H9 (cell line): ENCODE results near the gene GPR155. TPM values are rescaled to one million over a fixed set of nuclear protein-coding genes. Genes with fewer than 3 reads are reported as not detected.

Experiments
- DNase-seq: peaks from one replicate; pipeline ENCODE4 v3.0.0-alpha.2; 2017
- H2AFZ ChIP-seq: one replicate; pipeline ENCODE4 v1.6.1; 2013; ENCODE audit warnings: mild to moderate bottlenecking, low read length, control low read depth, moderate library complexity
- H2AK5ac ChIP-seq: 2 replicates; pipeline ENCODE4 v1.6.1; 2013; ENCODE audit warnings: low read length, control low read depth, mixed read lengths; ENCODE audit not compliant: insufficient read length
- H2BK120ac ChIP-seq: one replicate; pipeline ENCODE4 v1.6.1; 2013; ENCODE audit warnings: low read depth, mild to moderate bottlenecking, low read length, control low read depth, inconsistent platforms; ENCODE audit not compliant: poor library complexity, severe bottlenecking
- H2BK12ac ChIP-seq: 2 replicates; pipeline ENCODE4 v1.6.1; 2013; ENCODE audit warnings: low read length, control low read depth, mixed read lengths, low read depth; ENCODE audit not compliant: insufficient read length
- H2BK15ac ChIP-seq: 2 replicates; pipeline ENCODE4 v1.6.1; 2013; ENCODE audit warnings: low read depth, low read length, control low read depth
- H2BK20ac ChIP-seq: one replicate; pipeline ENCODE4 v1.6.1; 2013; ENCODE audit warnings: low read depth, mild to moderate bottlenecking, low read length, control low read depth, inconsistent platforms; ENCODE audit not compliant: poor library complexity, severe bottlenecking
- H2BK5ac ChIP-seq: 2 replicates; pipeline ENCODE4 v1.6.1; 2013; ENCODE audit warnings: low read length, control low read depth, mixed read lengths; ENCODE audit not compliant: insufficient read length
- H3K14ac ChIP-seq: 2 replicates; pipeline ENCODE4 v1.6.1; 2013; ENCODE audit warnings: low read length, control low read depth; ENCODE audit not compliant: insufficient read depth
- H3K18ac ChIP-seq: 2 replicates; pipeline ENCODE4 v1.6.1; 2013; ENCODE audit warnings: low read depth, mild to moderate bottlenecking, mixed read lengths, low read length, control low read depth; ENCODE audit not compliant: insufficient read length
- H3K23ac ChIP-seq: 2 replicates; pipeline ENCODE4 v1.6.1; 2013; ENCODE audit warnings: low read length, control low read depth, mixed read lengths, low read depth; ENCODE audit not compliant: insufficient read length
- H3K23me2 ChIP-seq: 2 replicates; pipeline ENCODE4 v1.6.1; 2013; ENCODE audit warnings: low read depth, mild to moderate bottlenecking, mixed read lengths, low read length, control low read depth; ENCODE audit not compliant: insufficient read length, poor library complexity, severe bottlenecking
- H3K27ac ChIP-seq: 2 replicates; pipeline ENCODE4 v1.5.1; 2013; ENCODE audit warnings: low read length, control low read depth, mixed read lengths, low read depth; ENCODE audit not compliant: insufficient read length
- H3K27me3 ChIP-seq: 2 replicates; pipeline ENCODE4 v1.6.1; 2013; ENCODE audit warnings: low read length, control low read depth, inconsistent platforms; ENCODE audit not compliant: insufficient read depth
- H3K4ac ChIP-seq: 2 replicates; pipeline ENCODE4 v1.6.1; 2013; ENCODE audit warnings: low read depth, mild to moderate bottlenecking, control low read depth, inconsistent platforms, low read length, moderate library complexity
- H3K4me1 ChIP-seq: 2 replicates; pipeline ENCODE4 v1.6.1; 2013; ENCODE audit warnings: low read length, control low read depth, inconsistent platforms; ENCODE audit not compliant: insufficient read depth
- H3K4me2 ChIP-seq: 2 replicates; pipeline ENCODE4 v1.6.1; 2013; ENCODE audit warnings: low read length, control low read depth, mixed read lengths; ENCODE audit not compliant: insufficient read length, insufficient read depth
- H3K56ac ChIP-seq: 2 replicates; pipeline ENCODE4 v1.6.1; 2013; ENCODE audit warnings: low read depth, mild to moderate bottlenecking, mixed read lengths, low read length, control low read depth; ENCODE audit not compliant: insufficient read length
- H3K79me1 ChIP-seq: 2 replicates; pipeline ENCODE4 v1.6.1; 2013; ENCODE audit warnings: low read depth, mild to moderate bottlenecking, moderate library complexity, low read length, control low read depth, inconsistent platforms; ENCODE audit not compliant: insufficient read depth, poor library complexity, severe bottlenecking
- H3K79me2 ChIP-seq: 2 replicates; pipeline ENCODE4 v1.6.1; 2013; ENCODE audit warnings: low read length, control low read depth, inconsistent platforms; ENCODE audit not compliant: insufficient read depth
- H3K9ac ChIP-seq: 2 replicates; pipeline ENCODE4 v1.6.1; 2013; ENCODE audit warnings: low read length, control low read depth, mixed read lengths; ENCODE audit not compliant: insufficient read length; ENCODE audit errors: extremely low read depth
- H3K9me3 ChIP-seq: one replicate; pipeline ENCODE4 v1.6.1; 2013; ENCODE audit warnings: low read depth, low read length, inconsistent platforms; ENCODE audit not compliant: control insufficient read depth
- H3T11ph ChIP-seq: one replicate; pipeline ENCODE4 v1.6.1; 2013; ENCODE audit warnings: mild to moderate bottlenecking, low read length, control low read depth, inconsistent platforms
- H4K20me1 ChIP-seq: one replicate; pipeline ENCODE4 v1.6.1; 2013; ENCODE audit not compliant: control insufficient read depth, insufficient read length, insufficient read depth
- H4K5ac ChIP-seq: 2 replicates; pipeline ENCODE4 v1.6.1; 2013; ENCODE audit warnings: low read depth, mild to moderate bottlenecking, mixed read lengths, low read length, control low read depth; ENCODE audit not compliant: insufficient read length
- H4K8ac ChIP-seq: replicated peaks from 2 replicates; pipeline ENCODE4 v1.6.1; 2013; ENCODE audit warnings: low read length, control low read depth, mixed read lengths, low read depth; ENCODE audit not compliant: insufficient read length
- H4K91ac ChIP-seq: 2 replicates; pipeline ENCODE4 v1.6.1; 2013; ENCODE audit warnings: low read depth, mild to moderate bottlenecking, moderate library complexity, mixed read lengths, low read length, control low read depth; ENCODE audit not compliant: insufficient read length
- H3K27ac Mint-ChIP-seq, 3 experiments: 2 replicates in 2 of 3; 3 replicates in 1 of 3; pipeline ENCODE4 v1.8.0; 2020 to 2021; ENCODE audit warnings: mixed read lengths in 3 of 3, mild to moderate bottlenecking in 1 of 3, moderate library complexity in 1 of 3
- H3K27me3 Mint-ChIP-seq: 2 replicates; pipeline ENCODE4 v1.8.0; 2021; ENCODE audit warnings: low read depth, mild to moderate bottlenecking, moderate library complexity, mixed read lengths
- H3K36me3 Mint-ChIP-seq, 3 experiments: 2 replicates in 2 of 3; 3 replicates in 1 of 3; pipeline ENCODE4 v1.8.0; 2020 to 2021; ENCODE audit warnings: low read depth in 3 of 3, mixed read lengths in 3 of 3; ENCODE audit not compliant: insufficient read depth in 1 of 3
- H3K4me1 Mint-ChIP-seq, 2 experiments: 2 replicates each; pipeline ENCODE4 v1.8.0; 2020; ENCODE audit warnings: mixed read lengths in 2 of 2
- H3K4me3 Mint-ChIP-seq, 2 experiments: 2 replicates in 1 of 2; 3 replicates in 1 of 2; pipeline ENCODE4 v1.8.0; 2020 to 2021; ENCODE audit warnings: mild to moderate bottlenecking in 2 of 2, mixed read lengths in 2 of 2, moderate library complexity in 1 of 2
- H3K9me3 Mint-ChIP-seq, 2 experiments: 2 replicates in 1 of 2; 3 replicates in 1 of 2; pipeline ENCODE4 v1.8.0; 2020; ENCODE audit warnings: mild to moderate bottlenecking in 2 of 2, mixed read lengths in 2 of 2, moderate library complexity in 1 of 2
- CTCF ChIP-seq: fragments of 200-600 bp; sonication (generic); conservative IDR thresholded peaks from 3 replicates; pipeline ENCODE4 v1.8.0; 2021; ENCODE audit warnings: antibody characterized with exemption, mild to moderate bottlenecking
- WGBS: extraction: QIAGEN DNeasy Blood & Tissue Kit; methylation state at CpG from one replicate; pipeline ENCODE4 v1.1.7; 2013; ENCODE audit warnings: missing lambda C conversion rate, low lambda C conversion rate, mixed read lengths; ENCODE audit not compliant: insufficient read length; ENCODE audit errors: extremely low coverage; 5-methylcytosine and 5-hydroxymethylcytosine counted together
- total RNA-seq: library from RNA; stranded (reverse); gene quantifications from 2 replicates; pipeline ENCODE4 v1.2.1, GENCODE V29; 2021

Gene GPR155
- total RNA-seq, 1 experiment from 2014 or later, result 0.35 TPM

GRCh38 chr2:174397773-174398172, 89.1 kb downstream of the GPR155 start:
- peaks cover 0 to 3% of the 10 kb centered on the region in 2 experiments; a peak in 1 of 5 replicates for H3K9me3 Mint-ChIP-seq
- no peak for DNase-seq
- peaks cover 9% of the 10 kb centered on the region for H3K23me2 ChIP-seq
- no peak overlapping the region for H4K5ac ChIP-seq
- H2AFZ ChIP-seq, result no peak overlapping the region
- no peaks in the 10 kb centered on the region for H3K27me3 ChIP-seq
- no peaks in the 10 kb centered on the region for H3K4me1 ChIP-seq
- no peak overlapping the region for H2BK120ac ChIP-seq
- no peak overlapping the region for H3K18ac ChIP-seq
- no peak overlapping the region for H2BK12ac ChIP-seq
- no peak overlapping the region for H3K9ac ChIP-seq
- H3K79me1 ChIP-seq, result no peaks in the 10 kb centered on the region
- no peak overlapping the region for H4K8ac ChIP-seq
- no peak overlapping the region for H3K4ac ChIP-seq
- H3K23ac ChIP-seq, result no peak overlapping the region
- no peaks in the 10 kb centered on the region for H4K20me1 ChIP-seq
- H3K14ac ChIP-seq, result no peak overlapping the region
- H3K4me2 ChIP-seq, result no peak overlapping the region
- H3K79me2 ChIP-seq, result no peaks in the 10 kb centered on the region
- no peak overlapping the region for H3K4me3 Mint-ChIP-seq
- H3K27ac ChIP-seq, result no peak overlapping the region
- no peak overlapping the region for H2AK5ac ChIP-seq
- H4K91ac ChIP-seq, result no peak overlapping the region
- peaks cover 7 to 8% of the 10 kb centered on the region in 2 experiments for H3K4me1 Mint-ChIP-seq
- H3K36me3 Mint-ChIP-seq, result no peaks in the 10 kb centered on the region; a peak in 1 of 7 replicates
- H3K27me3 Mint-ChIP-seq, result no peaks in the 10 kb centered on the region; the same call in 1 of the 2 replicates
- H2BK5ac ChIP-seq, result no peak overlapping the region
- TF ChIP-seq CTCF, result no peak
- H3K9me3 ChIP-seq, result no peaks in the 10 kb centered on the region
- no peak overlapping the region for H2BK15ac ChIP-seq
- no peak overlapping the region for H2BK20ac ChIP-seq
- H3K27ac Mint-ChIP-seq, result no peak overlapping the region
- no CpG with 5 or more reads among the region's 3 CpGs for WGBS
- H3T11ph ChIP-seq, result no peak overlapping the region
- no peak overlapping the region for H3K56ac ChIP-seq
